ENCODE measurements around the gene MECR.
A peak's percentile ranks its signal among the peaks of the same experiment; 100 is the strongest.

MECR gene

DNA sequence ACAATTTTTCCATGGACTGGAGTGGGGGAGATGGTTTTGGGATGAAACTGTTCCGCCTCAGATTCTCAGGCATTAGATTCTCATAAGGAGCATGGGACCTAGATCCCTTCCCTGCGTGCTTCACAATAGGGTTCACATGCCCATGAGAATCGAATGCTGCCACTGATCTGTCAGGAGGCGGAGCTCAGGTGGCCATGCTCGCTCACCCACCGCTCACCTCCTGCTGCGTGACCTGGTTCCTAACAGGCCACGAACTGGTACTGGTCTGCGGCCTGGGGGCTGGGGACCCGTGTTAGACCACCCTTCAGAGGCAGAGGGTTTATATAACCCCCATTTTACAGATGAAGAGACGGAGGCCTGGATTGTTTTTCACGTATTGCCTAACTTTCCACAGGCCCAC, 32.7 kb downstream of the MECR start:
- Histone ChIP-seq H3K4me2 (ENCODE audit: low read length) (no peak overlapping the region), H4K20me1 (ENCODE audit: control insufficient read depth, insufficient read depth, low read depth, low read length) (no peaks in the 10 kb centered on the region), H3K27ac (ENCODE audit: low read depth, low read length) (no peak overlapping the region), H3K9me3 (ENCODE audit: control insufficient read depth, insufficient read depth, low read length) (no peaks in the 10 kb centered on the region), H3K4me1 (ENCODE audit: control insufficient read depth, low read length) (peaks cover 3% of the 10 kb centered on the region; the same call in 1 of the 2 replicates), H3F3A (ENCODE audit: control insufficient read depth, insufficient read depth) (no peaks in the 10 kb centered on the region), H3K9me2 (replicated peaks; ENCODE audit: control insufficient read depth, low read length) (no peaks in the 10 kb centered on the region), H3K36me3 (ENCODE audit: control insufficient read depth, low read length) (peaks cover 33% of the 10 kb centered on the region), H3K27me3 (ENCODE audit: control insufficient read depth, low read length) (no peaks in the 10 kb centered on the region), H3K79me2 (ENCODE audit: control insufficient read depth, low read length) (no peaks in the 10 kb centered on the region), H3K4me3 (ENCODE audit: low read length) (no peak overlapping the region)
- TF ChIP-seq, protein P1, sequence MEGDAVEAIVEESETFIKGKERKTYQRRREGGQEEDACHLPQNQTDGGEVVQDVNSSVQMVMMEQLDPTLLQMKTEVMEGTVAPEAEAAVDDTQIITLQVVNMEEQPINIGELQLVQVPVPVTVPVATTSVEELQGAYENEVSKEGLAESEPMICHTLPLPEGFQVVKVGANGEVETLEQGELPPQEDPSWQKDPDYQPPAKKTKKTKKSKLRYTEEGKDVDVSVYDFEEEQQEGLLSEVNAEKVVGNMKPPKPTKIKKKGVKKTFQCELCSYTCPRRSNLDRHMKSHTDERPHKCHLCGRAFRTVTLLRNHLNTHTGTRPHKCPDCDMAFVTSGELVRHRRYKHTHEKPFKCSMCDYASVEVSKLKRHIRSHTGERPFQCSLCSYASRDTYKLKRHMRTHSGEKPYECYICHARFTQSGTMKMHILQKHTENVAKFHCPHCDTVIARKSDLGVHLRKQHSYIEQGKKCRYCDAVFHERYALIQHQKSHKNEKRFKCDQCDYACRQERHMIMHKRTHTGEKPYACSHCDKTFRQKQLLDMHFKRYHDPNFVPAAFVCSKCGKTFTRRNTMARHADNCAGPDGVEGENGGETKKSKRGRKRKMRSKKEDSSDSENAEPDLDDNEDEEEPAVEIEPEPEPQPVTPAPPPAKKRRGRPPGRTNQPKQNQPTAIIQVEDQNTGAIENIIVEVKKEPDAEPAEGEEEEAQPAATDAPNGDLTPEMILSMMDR (IDR thresholded peaks at IDR 0.05; ENCODE audit: low read depth, low read length, poor library complexity, severe bottlenecking): no peak
- no peak for TF ChIP-seq EZH2phosphoT487 (IDR thresholded peaks at IDR 0.05; ENCODE audit: borderline replicate concordance, low read length)

DNA sequence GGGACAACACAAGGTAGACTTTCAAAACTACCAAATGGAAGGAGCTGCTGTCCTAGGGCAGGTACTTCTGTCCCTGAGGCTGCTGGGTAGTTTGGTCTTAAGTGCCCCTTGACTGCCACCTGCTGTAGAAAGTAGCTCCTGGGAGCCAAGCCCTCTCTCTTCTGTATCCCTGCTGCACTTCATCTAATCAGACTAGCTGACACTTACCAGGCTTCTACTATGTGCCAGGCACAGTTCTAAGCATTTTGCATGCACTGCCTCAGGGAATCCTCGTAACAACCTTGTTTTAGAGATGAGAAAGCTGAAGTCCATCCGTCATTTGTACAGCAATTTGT, 33.2 kb downstream of the MECR start:
- no peak for TF ChIP-seq EZH2phosphoT487 (IDR thresholded peaks at IDR 0.05; ENCODE audit: borderline replicate concordance, low read length)
- TF ChIP-seq, protein P1 (IDR thresholded peaks at IDR 0.05; ENCODE audit: low read depth, low read length, poor library complexity, severe bottlenecking): peak; percentile 48
- H3K4me2 ChIP-seq (ENCODE audit: low read length): no peak overlapping the region
- H3F3A ChIP-seq (ENCODE audit: control insufficient read depth, insufficient read depth): no peaks in the 10 kb centered on the region
- H3K36me3 ChIP-seq (ENCODE audit: control insufficient read depth, low read length): peaks cover 33% of the 10 kb centered on the region
- peaks cover under 1% of the 10 kb centered on the region; the same call in 1 of the 2 replicates for H3K4me1 ChIP-seq (ENCODE audit: control insufficient read depth, low read length)
- H3K27ac ChIP-seq (ENCODE audit: low read depth, low read length): no peak overlapping the region
- no peaks in the 10 kb centered on the region for H3K9me2 ChIP-seq (replicated peaks; ENCODE audit: control insufficient read depth, low read length)
- no peaks in the 10 kb centered on the region for H3K79me2 ChIP-seq (ENCODE audit: control insufficient read depth, low read length)
- H3K9me3 ChIP-seq (ENCODE audit: control insufficient read depth, insufficient read depth, low read length): no peaks in the 10 kb centered on the region
- H4K20me1 ChIP-seq (ENCODE audit: control insufficient read depth, insufficient read depth, low read depth, low read length): no peaks in the 10 kb centered on the region
- H3K4me3 ChIP-seq (ENCODE audit: low read length): no peak overlapping the region
- H3K27me3 ChIP-seq (ENCODE audit: control insufficient read depth, low read length): no peaks in the 10 kb centered on the region

DNA sequence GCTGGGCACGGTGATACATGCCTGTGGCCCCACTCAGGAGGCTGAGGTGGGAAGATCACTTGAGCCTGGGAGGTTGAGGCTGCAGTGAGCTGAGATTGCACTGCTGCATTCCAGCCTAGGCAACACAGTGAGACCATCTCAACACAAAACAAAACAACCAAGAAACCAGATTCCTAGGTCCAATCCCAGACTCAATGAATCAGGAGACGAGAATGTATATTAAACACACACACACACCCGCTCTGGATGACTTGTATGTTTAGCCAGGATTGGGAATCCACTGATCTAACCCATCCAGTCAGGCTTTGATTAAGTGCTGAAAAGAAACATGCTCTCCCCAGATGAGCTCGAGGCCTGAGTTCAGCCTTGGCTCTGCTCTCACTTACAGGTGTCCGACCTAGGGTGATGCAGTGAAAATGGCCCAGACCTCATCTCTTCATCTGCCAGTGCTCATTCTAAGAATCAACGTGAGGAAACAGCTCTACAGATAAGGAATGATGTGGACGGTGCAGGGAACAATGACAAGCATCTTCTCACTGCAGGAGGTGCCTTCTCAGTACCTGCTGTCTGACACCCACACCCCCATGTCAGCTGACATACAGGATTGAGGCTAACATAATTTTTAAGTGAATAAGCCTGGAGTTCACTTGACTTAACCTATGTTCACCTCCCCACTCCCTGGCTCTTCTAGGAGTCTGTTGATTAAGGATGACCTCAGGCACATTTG, 33.7 kb downstream of the MECR start:
- Histone ChIP-seq H3K9me3 (ENCODE audit: control insufficient read depth, insufficient read depth, low read length) (no peaks in the 10 kb centered on the region), H3F3A (ENCODE audit: control insufficient read depth, insufficient read depth) (no peaks in the 10 kb centered on the region), H3K27ac (ENCODE audit: low read depth, low read length) (no peak overlapping the region), H3K9me2 (replicated peaks; ENCODE audit: control insufficient read depth, low read length) (no peaks in the 10 kb centered on the region), H3K4me1 (ENCODE audit: control insufficient read depth, low read length) (no peaks in the 10 kb centered on the region), H3K27me3 (ENCODE audit: control insufficient read depth, low read length) (no peaks in the 10 kb centered on the region), H3K4me3 (ENCODE audit: low read length) (no peak overlapping the region), H3K79me2 (ENCODE audit: control insufficient read depth, low read length) (no peaks in the 10 kb centered on the region), H3K4me2 (ENCODE audit: low read length) (no peak overlapping the region), H3K36me3 (ENCODE audit: control insufficient read depth, low read length) (peaks cover 28% of the 10 kb centered on the region), H4K20me1 (ENCODE audit: control insufficient read depth, insufficient read depth, low read depth, low read length) (no peaks in the 10 kb centered on the region)
- no peak for TF ChIP-seq EZH2phosphoT487 (IDR thresholded peaks at IDR 0.05; ENCODE audit: borderline replicate concordance, low read length)
- TF ChIP-seq, protein P1 (IDR thresholded peaks at IDR 0.05; ENCODE audit: low read depth, low read length, poor library complexity, severe bottlenecking): no peak
